Inferior parietal cortex (tissue), 1 donor: ENCODE results near the gene ZDHHC17.
A peak's percentile ranks its signal among the peaks of the same experiment; 100 is the strongest.

Experiments
- DNase-seq: peaks from one replicate; pipeline ENCODE4 v3.0.0-alpha.2; 2016; ENCODE audit errors: extremely low spot score

ZDHHC17 gene

GRCh38 chr12:76813972-76814371, 50.1 kb downstream of the ZDHHC17 start:
- no peak for DNase-seq

GRCh38 chr12:76820888-76821482, 57.1 kb downstream of the ZDHHC17 start:
- peak; percentile 42 for DNase-seq

- no peak for DNase-seq
Observed at GRCh38 chr12:76830436-76830835, 66.5 kb downstream of the ZDHHC17 start.

- no peak for DNase-seq
Observed at GRCh38 chr12:76836633-76837032, 72.7 kb downstream of the ZDHHC17 start.

GRCh38 chr12:76847260-76847659, 83.3 kb downstream of the ZDHHC17 start:
- no peak for DNase-seq

GRCh38 chr12:76848132-76848531, 84.2 kb downstream of the ZDHHC17 start:
- no peak for DNase-seq

- DNase-seq: no peak
Observed at GRCh38 chr12:76852106-76852505, 88.2 kb downstream of the ZDHHC17 start.

GRCh38 chr12:76855271-76855670, 91.4 kb downstream of the ZDHHC17 start:
- no peak for DNase-seq

- no peak for DNase-seq
Observed at GRCh38 chr12:76856018-76856644, 92.2 kb downstream of the ZDHHC17 start.

GRCh38 chr12:76859611-76860010, 95.7 kb downstream of the ZDHHC17 start:
- no peak for DNase-seq

GRCh38 chr12:76860256-76860655, 96.3 kb downstream of the ZDHHC17 start:
- DNase-seq: no peak

- DNase-seq: no peak
Observed at GRCh38 chr12:76863005-76863670, 99.2 kb downstream of the ZDHHC17 start.

GRCh38 chr12:76863837-76864236, 99.9 kb downstream of the ZDHHC17 start:
- DNase-seq: no peak

GRCh38 chr12:76864791-76865400, 101.0 kb downstream of the ZDHHC17 start:
- no peak for DNase-seq

GRCh38 chr12:76866151-76866567, 102.2 kb downstream of the ZDHHC17 start:
- no peak for DNase-seq

GRCh38 chr12:76866726-76867125, 102.8 kb downstream of the ZDHHC17 start:
- DNase-seq: no peak

GRCh38 chr12:76871082-76871481, 107.2 kb downstream of the ZDHHC17 start:
- no peak for DNase-seq

GRCh38 chr12:76871742-76872141, 107.8 kb downstream of the ZDHHC17 start:
- no peak for DNase-seq

GRCh38 chr12:76872415-76872814, 108.5 kb downstream of the ZDHHC17 start:
- DNase-seq: no peak

GRCh38 chr12:76874027-76874426, 110.1 kb downstream of the ZDHHC17 start:
- no peak for DNase-seq

GRCh38 chr12:76874491-76875190, 110.7 kb downstream of the ZDHHC17 start:
- DNase-seq: no peak

- no peak for DNase-seq
Observed at GRCh38 chr12:76876696-76877229, 112.8 kb downstream of the ZDHHC17 start.
